HG02970 (cell line): ENCODE results near the gene RAB39B.
"Not testable (repeated sequence)": the region's sequence is repeated elsewhere in the genome, so short reads cannot be mapped to it uniquely, and the experiment has no call there.

Experiments
- ATAC-seq: cut with Tn5 transposase; IDR thresholded peaks from one replicate; pipeline ENCODE4 v1.9.1; 2021; ENCODE audit warnings: mild to moderate bottlenecking, moderate library complexity, moderate number of reproducible peaks; ENCODE audit not compliant: unreplicated experiment, low FRiP score

Gene RAB39B, protein sequence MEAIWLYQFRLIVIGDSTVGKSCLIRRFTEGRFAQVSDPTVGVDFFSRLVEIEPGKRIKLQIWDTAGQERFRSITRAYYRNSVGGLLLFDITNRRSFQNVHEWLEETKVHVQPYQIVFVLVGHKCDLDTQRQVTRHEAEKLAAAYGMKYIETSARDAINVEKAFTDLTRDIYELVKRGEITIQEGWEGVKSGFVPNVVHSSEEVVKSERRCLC

GRCh38 chrX:155263854-155264628 is at the start of gene RAB39B:
Gene RAB39B, minus strand, starts transcription at chrX:155264491. Its CDS starts 203 bp downstream, at chrX:155264288.
- ATAC-seq, result peak; percentile 85

GRCh38 chrX:155313766-155314165 is 49.5 kb upstream of the RAB39B start:
- no peak for ATAC-seq

DNA sequence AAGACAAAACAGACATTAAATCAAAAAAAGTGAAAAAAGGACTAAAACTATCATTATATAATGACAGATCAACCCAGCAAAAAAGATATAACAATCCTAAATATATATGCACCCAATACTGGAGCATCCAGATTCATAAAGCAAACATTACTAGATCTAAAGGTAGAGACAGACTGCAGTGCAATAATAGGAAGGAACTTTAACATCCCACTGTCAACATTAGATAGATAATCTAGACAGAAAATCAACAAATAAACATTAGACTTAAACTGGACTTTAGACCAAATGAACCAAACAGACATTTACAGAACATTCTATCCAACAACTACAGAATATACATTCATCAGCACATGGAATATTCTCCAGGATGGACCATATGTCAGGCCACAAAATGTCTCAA is 29.5 kb upstream of the RAB39B start:
- ATAC-seq, result no peak

GRCh38 chrX:155279873-155280272 is 15.6 kb upstream of the RAB39B start:
- ATAC-seq, result no peak

DNA sequence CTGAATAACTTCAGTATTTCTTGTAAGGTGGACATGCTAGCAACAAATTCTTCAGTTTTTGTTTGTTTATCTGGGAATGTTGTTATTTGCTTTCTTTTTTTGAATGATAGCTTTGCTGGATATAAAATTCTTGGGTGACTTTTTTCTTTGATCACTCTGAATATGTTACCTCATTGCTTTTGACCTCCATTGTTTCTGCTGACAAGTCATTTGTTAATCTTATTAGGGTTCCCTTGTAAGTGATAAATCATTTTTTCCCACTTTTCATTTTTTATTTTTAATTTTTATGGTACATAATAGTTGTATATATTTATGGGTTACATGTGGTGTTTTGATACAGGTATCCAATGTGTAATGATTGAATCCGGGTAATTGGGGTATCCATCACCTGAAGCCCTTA is 6.7 kb upstream of the RAB39B start:
- no peak for ATAC-seq

- ATAC-seq, result not testable (repeated sequence)
Observed at GRCh38 chrX:155267995-155268394, 3.7 kb upstream of the RAB39B start.

DNA sequence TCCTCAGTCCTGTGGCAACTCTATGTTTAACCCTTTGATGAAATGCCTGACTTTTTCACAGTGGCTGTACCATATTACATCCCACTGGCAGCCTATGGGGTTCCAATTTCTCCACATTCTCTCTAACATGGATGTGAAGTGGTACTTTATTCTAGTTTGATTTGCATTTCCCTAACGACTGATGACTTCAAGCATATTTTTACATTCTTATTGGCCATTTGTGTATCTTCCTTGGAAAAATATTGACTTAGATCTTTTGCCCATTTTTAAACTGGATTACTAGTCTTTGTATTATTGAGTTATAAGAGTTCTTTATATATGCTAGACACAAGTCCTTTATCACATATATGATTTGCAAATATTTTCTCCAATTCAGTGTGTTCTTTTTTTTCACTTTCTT is 2.1 kb upstream of the RAB39B start:
- ATAC-seq, result no peak

DNA sequence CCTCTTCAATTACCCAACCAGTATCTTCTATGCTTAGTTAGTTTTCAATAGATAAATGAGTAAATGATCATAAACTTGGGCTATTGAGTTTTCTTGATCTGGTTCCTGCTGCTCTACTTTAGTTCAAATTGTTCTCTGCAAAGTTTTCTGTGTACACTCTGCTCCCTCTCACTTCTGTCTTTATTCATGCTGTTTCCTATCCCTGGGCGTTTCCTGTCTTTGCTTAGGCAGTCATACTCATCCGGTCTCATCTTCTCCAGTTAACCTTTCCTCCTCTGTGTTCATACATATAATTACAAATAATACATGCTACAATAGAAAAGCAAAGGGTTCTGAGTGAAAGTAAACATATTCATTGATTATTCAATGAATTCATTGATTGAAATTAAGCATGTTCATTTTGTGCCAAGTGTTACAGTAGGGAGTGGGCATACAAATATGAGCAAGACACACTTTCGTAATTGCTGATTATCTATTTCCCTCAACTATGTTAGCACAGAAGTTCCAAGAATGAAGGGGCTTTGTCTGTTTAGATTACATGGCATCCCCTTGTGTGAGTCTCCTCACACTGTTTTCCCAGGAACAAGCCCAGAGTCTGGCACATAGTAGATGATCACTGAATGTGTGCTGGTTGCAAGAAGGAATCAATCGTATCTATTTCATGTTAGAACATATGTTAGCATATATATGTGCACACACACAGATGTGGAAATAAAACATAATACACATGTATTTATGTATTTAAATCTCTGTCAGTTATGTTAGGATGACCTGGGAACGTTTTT is 1.1 kb downstream of the RAB39B start:
- ATAC-seq, result no peak

- ATAC-seq, result no peak
Observed at GRCh38 chrX:155259752-155260151, 4.5 kb downstream of the RAB39B start.

DNA sequence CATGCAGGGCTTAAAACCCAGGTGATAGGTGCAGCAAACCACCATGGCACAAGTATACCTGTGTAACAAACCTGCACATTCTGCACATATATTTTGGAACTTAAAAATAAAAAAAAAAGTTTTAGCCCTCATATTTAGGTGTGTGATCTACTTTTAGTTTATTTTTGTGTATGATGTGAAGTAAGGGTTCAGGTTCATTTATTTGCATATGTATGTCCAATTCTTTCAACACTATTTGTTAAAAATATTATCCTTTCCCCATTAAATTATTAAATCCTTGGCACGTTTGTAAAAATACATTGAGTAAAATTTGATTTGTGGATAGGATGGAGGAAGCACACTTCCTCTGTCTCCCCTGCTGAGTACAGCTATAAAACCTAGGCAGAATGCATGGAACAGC is 12.9 kb downstream of the RAB39B start:
- ATAC-seq, result no peak

GRCh38 chrX:155247497-155247896 is 16.8 kb downstream of the RAB39B start:
- ATAC-seq, result no peak

DNA sequence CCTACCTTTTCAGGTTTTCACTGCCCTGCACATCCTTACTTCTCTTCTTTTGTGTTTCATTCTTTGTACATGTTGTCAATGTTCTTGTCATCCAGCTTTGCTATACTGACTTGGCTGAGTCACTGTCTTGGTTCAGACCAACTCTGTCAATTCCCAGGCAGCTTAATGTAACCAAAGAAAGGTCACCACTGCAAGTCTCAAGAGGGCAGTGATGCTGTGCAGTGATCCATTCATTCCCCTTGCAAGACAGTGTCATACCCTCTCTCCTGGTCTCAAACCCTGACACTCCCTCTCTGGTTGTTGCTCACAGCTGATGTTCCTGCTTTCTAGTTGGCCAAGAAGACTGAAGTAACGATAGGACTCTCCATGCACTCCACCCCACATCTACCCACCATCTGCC is 17.5 kb downstream of the RAB39B start:
- no peak for ATAC-seq

DNA sequence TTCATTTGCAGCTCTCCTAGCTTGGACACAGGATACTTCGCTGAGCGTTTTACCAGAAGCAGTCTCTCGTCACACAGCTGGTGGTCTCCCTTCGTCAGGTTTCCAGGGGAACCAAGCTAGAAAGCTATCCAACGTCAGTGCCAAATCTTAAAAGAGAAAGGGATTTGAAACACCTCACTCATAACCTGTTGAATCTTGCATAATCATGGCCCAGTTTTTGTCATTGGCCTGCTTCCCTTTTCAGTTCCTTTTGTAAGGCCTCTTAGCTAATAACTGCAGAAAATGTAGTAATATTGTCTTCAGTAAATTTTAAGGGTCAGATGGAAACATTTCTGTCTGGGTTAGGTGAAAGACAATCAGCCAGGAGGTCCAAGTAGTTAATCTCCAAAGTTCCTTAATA is 22.0 kb downstream of the RAB39B start:
- ATAC-seq, result no peak

DNA sequence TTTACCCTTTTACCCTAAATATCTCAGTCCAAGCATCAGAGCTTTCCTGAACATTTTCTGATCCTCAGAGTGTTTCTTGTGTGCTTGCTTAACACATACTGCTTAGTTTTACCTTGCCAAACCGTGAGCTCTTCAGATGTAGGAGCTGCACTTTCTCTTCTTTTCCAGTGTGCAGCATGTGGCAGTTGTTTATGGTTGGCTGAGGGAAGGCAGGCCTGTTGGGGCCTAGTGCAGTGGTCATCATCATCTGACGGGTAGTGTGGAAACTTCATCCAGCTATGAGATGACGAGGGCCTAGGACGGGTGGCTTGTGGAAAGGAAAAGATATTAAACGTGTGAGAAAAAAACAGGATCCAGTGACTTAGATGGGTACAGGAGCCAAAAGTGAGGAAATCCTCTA is 26.6 kb downstream of the RAB39B start:
- ATAC-seq, result no peak

DNA sequence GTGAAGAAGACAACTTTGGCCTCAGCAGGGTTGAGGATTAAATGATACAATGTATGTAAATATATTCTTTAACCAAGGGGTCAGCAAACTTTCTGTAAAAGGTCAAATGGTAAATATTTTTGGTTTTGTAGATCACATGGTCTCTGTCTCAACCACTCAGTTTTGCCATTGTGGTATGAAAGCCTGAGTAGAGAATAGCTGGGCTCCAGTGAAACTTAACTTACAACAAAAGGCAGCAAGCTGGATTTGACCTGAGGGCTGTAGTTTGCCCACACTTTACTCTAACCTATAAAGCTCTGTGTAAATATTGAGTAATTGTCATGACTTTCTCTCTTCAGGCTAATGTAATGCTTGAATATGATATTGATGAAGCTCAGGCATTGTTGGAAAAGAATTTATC is 28.4 kb downstream of the RAB39B start:
- no peak for ATAC-seq

DNA sequence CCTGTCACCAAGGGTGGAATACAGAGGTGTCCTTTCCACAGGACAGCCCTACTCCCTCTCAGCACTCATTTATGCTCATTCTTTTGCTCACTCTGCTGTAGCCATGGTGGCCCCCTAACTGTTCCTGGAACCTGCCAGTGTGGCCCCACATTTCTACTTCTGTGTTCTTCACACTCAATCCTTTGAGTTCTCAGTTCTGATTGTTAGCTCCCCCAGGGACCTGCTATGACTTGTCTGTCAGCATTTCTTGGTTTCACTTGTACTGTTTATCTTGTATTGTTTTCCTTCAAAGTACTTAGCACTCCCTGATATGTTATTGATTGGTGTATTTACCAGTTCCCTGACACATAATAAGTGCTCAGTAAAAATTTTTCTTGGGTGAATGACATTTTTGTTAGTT is 33.1 kb downstream of the RAB39B start:
- ATAC-seq, result no peak

DNA sequence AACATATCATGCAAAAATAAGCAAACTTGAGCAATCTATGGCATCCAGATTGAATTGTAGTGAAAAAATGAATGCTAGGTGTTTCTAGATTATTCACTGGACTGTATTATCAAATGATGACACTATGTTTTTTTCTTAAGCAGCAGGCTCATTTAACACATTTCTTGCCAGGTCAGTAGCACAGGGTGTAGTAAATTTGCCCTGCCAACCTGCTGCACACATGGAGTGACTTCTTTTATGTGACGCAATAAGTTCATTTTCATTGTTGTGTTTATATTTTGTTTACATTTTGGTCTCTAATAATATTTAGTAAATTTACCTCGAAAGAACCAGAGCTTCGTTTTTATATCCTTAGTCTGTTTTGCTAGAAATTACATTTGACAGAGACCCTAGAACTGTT is 38.5 kb downstream of the RAB39B start:
- no peak for ATAC-seq

DNA sequence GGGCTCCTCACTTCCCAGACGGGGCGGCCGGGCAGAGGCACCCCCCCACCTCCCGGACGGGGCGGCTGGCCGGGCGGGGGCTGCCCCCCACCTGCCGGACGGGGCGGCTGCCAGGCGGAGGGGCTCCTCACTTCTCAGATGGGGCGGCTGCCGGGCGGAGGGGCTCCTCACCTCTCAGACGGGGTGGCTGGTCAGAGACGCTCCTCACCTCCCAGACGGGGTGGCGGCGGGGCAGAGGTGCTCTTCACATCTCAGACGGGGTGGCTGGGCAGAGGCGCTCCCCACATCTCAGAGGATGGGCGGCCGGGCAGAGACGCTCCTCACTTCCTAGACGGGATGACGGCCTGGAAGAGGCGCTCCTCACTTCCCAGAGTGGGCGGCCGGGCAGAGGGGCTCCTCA is 40.5 kb downstream of the RAB39B start:
- ATAC-seq, result not testable (repeated sequence)

GRCh38 chrX:155221351-155221750 is 42.9 kb downstream of the RAB39B start:
- ATAC-seq, result no peak

GRCh38 chrX:155218777-155219176 is 45.5 kb downstream of the RAB39B start:
- no peak for ATAC-seq

DNA sequence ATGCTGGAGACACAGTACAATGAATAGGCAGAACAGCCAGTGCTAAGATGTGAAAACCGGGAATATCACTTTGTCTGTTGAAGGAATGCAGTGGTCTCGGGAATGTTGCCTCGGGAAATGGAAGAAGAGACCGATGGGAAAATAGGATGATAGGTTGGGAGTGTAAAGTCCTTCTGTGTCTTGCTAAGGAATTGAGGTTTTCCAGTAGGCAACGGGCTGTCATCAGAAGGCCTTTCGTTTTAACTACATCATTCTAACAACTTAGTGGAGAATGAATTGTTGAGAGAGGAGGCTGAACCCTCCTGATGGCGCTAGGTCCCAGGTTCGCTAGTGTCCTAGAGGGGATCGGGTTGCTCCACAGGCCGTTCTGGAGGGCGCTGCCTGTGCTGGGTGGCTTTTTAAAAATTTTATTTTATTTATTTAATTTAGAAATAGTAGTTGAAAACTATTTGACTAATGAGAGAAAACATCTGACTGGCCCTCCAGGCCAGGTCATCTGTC is 47.3 kb downstream of the RAB39B start:
- ATAC-seq, result no peak
